GM19238 (cell line): ENCODE results near the gene CSRNP3.

Experiments used
- DNase-seq: peaks from one replicate; pipeline ENCODE4 v3.0.0; 2011; ENCODE audit warnings: low spot score; ENCODE audit not compliant: insufficient read length

CSRNP3 gene

DNA sequence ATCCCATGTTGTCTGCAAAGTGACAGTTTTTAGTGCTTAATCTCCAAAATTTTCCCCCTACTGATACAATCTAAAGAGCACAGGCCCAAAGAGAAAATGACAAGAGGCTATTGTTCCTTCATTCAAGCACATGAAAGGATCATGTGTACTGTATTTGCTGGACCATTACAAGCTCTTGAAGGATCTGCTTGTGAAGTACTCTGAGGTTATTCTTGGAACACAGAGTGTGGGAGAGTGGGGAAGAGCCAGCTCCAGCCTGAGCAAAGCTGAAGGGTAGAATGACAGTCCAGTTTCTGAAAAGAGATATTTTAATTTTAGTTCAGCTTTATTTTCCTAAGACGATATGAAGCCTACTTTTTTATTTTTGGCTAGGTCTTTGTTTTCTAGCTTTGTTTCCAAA lies 212.3 kb downstream of the CSRNP3 start:
- DNase-seq, result no peak

- no peak for DNase-seq
Observed at GRCh38 chr2:165682546-165682945, 213.0 kb downstream of the CSRNP3 start.

- DNase-seq, result no peak
Observed at GRCh38 chr2:165686800-165687199, 217.3 kb downstream of the CSRNP3 start.

DNA sequence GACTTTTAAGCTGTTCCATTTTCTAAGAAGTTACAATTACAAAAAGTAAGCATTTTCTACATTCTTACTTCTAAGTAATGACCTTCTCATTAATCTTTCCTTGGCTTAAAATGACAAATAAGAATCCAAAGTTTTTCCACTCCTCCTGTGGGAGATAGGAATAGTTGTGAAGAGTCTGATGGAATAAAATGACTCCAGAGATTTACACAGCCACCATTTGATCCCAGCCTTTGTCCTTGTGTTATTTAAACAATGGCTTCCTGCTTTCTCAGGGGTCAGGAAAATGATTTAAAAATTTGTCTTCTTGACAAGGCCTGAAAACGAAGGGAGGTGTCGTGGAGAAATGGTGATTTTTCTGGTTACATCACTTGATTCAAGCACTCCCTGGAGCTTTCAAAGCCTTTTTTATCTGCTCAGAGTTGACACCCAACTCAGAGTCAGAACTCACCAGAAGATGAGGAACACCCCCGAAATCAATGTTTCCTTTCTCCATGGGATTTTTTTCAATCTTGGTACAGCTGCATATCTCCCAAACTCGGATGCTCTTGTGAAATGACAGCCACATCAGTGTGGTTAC lies 218.0 kb downstream of the CSRNP3 start:
- DNase-seq, result no peak

DNA sequence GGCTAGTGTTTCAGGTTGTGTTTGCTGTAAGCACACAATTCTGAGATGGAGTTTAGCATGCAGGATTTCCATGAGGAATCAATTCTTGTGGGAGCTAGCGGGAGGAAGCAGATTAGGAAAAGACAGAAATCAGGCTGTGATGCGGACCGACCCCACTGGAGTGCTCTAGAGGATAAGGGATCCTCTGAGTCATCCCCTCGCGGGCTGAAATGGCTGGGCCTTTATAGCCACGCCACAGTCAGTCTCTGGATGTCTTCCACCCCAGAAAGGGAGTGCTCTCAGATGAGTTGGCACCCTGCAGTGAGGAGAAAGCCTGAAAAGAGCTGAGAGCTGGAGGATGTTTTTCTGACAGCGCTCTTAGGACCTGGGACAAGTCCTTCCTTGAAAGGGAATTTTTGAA lies 222.1 kb downstream of the CSRNP3 start:
- no peak for DNase-seq

GRCh38 chr2:165692906-165693305 lies 223.4 kb downstream of the CSRNP3 start:
- DNase-seq, result no peak

DNA sequence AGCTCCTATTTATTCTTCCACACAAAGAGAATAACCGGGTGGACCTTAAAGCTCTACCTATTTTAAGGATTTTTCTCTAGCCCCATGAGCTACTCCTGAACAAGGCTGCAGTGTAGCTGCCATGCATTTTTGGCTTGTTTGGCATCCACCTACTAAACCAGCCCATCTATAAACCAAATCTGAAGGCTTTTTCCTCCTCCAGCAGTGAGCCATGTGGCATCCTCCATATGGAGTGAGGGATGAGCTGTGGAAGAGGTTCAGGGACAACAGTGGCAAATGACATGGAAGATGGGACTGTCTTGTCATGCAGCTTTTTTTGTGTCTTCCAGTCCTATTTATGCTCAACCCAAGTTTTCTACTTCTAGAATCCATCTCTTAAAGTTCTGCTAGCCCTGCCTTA lies 224.3 kb downstream of the CSRNP3 start:
- DNase-seq, result no peak

- no peak for DNase-seq
Observed at GRCh38 chr2:165697748-165698443, 228.4 kb downstream of the CSRNP3 start.

GRCh38 chr2:165698444-165698884 lies 229.0 kb downstream of the CSRNP3 start:
- DNase-seq, result no peak

- DNase-seq, result no peak
Observed at GRCh38 chr2:165699946-165700345, 230.4 kb downstream of the CSRNP3 start.

DNA sequence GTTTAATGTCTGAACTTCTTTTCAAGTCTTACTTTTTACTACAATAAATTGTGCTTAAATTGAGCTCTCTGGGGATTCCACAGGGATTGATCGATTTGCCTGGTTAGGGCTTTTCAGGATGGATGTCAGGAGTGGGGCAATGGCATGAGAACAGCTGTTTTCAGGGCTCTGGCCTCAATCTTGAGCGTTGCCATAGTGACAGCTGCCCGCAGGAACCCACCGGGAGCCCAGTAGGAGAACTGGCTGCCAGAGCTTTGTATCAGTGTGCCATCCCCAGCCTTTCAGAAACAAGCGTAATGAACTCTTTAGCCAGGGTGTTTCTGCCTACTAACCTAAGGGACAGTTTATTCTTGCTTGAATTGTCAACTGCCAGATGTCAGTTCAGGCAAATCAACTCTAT lies 231.0 kb downstream of the CSRNP3 start:
- DNase-seq, result no peak

GRCh38 chr2:165701147-165701546 lies 231.6 kb downstream of the CSRNP3 start:
- DNase-seq, result no peak

- no peak for DNase-seq
Observed at GRCh38 chr2:165706960-165707487, 237.5 kb downstream of the CSRNP3 start.

GRCh38 chr2:165716091-165716490 lies 246.6 kb downstream of the CSRNP3 start:
- no peak for DNase-seq

GRCh38 chr2:165718610-165719210 lies 249.2 kb downstream of the CSRNP3 start:
- no peak for DNase-seq

GRCh38 chr2:165720511-165720910 lies 251.0 kb downstream of the CSRNP3 start:
- no peak for DNase-seq

DNA sequence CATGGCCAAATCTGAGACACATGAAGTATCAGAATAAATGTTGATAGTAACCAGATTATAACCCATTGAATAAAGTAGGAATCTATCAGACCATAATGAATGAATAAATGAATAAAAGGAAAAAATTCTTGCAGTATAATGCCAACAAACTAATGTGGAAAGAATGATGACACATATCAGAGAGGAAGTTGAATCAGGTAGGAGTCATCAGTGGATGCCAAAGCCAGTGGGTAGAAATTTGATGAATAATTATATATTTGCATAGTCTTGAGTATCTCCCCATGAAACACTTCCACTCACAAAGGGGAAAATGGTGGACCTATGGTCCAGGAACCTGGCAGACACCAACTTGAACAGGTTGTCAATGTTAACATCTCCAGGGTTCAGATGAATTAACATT lies 255.9 kb downstream of the CSRNP3 start:
- no peak for DNase-seq
